ENCODE measurements around the gene TRDN.
"Not testable (repeated sequence)": the region's sequence is repeated elsewhere in the genome, so short reads cannot be mapped to it uniquely, and the experiment has no call there.

TRDN gene

GRCh38 chr6:123295181-123295580 lies 341.6 kb downstream of the TRDN start:
- no peak for DNase-seq (ENCODE audit: low spot score)

- DNase-seq (ENCODE audit: low spot score) = no peak
These were observed 348.1 kb downstream of the TRDN start for GRCh38 chr6:123288649-123289048.

- no peak for DNase-seq (ENCODE audit: low spot score)
These were observed 360.2 kb downstream of the TRDN start for GRCh38 chr6:123276546-123276980.

- DNase-seq (ENCODE audit: low spot score) = no peak
These were observed 372.8 kb downstream of the TRDN start for GRCh38 chr6:123263981-123264380.

- DNase-seq (ENCODE audit: low spot score) = no peak
These were observed 396.1 kb downstream of the TRDN start for GRCh38 chr6:123240626-123241025.

GRCh38 chr6:123233336-123233735 lies 403.4 kb downstream of the TRDN start:
- no peak for DNase-seq (ENCODE audit: low spot score)

GRCh38 chr6:123227789-123228188 lies 409.0 kb downstream of the TRDN start:
- DNase-seq (ENCODE audit: low spot score) = not testable (repeated sequence)

- DNase-seq (ENCODE audit: low spot score) = no peak
These were observed 410.4 kb downstream of the TRDN start for GRCh38 chr6:123226398-123226797.

GRCh38 chr6:123224077-123224476 lies 412.7 kb downstream of the TRDN start:
- DNase-seq (ENCODE audit: low spot score) = no peak

GRCh38 chr6:123223461-123223860 lies 413.3 kb downstream of the TRDN start:
- no peak for DNase-seq (ENCODE audit: low spot score)

- no peak for DNase-seq (ENCODE audit: low spot score)
These were observed 421.5 kb downstream of the TRDN start for GRCh38 chr6:123215211-123215610.

GRCh38 chr6:123214433-123214832 lies 422.3 kb downstream of the TRDN start:
- no peak for DNase-seq (ENCODE audit: low spot score)

- no peak for DNase-seq (ENCODE audit: low spot score)
These were observed 422.8 kb downstream of the TRDN start for GRCh38 chr6:123213921-123214320.

GRCh38 chr6:123211777-123212545 lies 424.8 kb downstream of the TRDN start:
- DNase-seq (ENCODE audit: low spot score) = no peak

- no peak for DNase-seq (ENCODE audit: low spot score)
These were observed 426.1 kb downstream of the TRDN start for GRCh38 chr6:123210645-123211044.

GRCh38 chr6:123207967-123208510 lies 428.7 kb downstream of the TRDN start:
- DNase-seq (ENCODE audit: low spot score) = no peak

GRCh38 chr6:123203928-123204327 lies 432.8 kb downstream of the TRDN start:
- no peak for DNase-seq (ENCODE audit: low spot score)

- DNase-seq (ENCODE audit: low spot score) = no peak
These were observed 434.8 kb downstream of the TRDN start for GRCh38 chr6:123201869-123202372.

- DNase-seq (ENCODE audit: low spot score) = no peak
These were observed 443.5 kb downstream of the TRDN start for GRCh38 chr6:123193298-123193697.

- no peak for DNase-seq (ENCODE audit: low spot score)
These were observed 446.9 kb downstream of the TRDN start for GRCh38 chr6:123189816-123190215.

GRCh38 chr6:123182998-123183397 lies 453.8 kb downstream of the TRDN start:
- DNase-seq (ENCODE audit: low spot score) = no peak

GRCh38 chr6:123176706-123177105 lies 460.0 kb downstream of the TRDN start:
- DNase-seq (ENCODE audit: low spot score) = no peak

- no peak for DNase-seq (ENCODE audit: low spot score)
These were observed 465.2 kb downstream of the TRDN start for GRCh38 chr6:123171341-123172115.

All from AG20443 (cell line).